SH-SY5Y (cell line): Measurements from ENCODE around the gene TTF1.

Source experiments
- GATA2 ChIP-seq: IDR thresholded peaks from 2 replicates; pipeline ENCODE4 v1.6.1; 2011; ENCODE audit warnings: mild to moderate bottlenecking, low read depth, low read length
- GATA3 ChIP-seq: IDR thresholded peaks from 2 replicates; pipeline ENCODE4 v1.6.1; 2011; ENCODE audit warnings: low read depth, mild to moderate bottlenecking, low read length, moderate library complexity

- TF ChIP-seq GATA3 = no peak
- no peak for TF ChIP-seq GATA2
Measured at GRCh38 chr9:132447346-132447745, 40.7 kb upstream of the TTF1 start.
